ENCODE data around the gene GPC5. TPM values are rescaled to one million over a fixed set of nuclear protein-coding genes. Genes with fewer than 3 reads are reported as not detected.

Gene GPC5
- total RNA-seq, 1 experiment from 2014 or later, result 0.50 TPM

DNA sequence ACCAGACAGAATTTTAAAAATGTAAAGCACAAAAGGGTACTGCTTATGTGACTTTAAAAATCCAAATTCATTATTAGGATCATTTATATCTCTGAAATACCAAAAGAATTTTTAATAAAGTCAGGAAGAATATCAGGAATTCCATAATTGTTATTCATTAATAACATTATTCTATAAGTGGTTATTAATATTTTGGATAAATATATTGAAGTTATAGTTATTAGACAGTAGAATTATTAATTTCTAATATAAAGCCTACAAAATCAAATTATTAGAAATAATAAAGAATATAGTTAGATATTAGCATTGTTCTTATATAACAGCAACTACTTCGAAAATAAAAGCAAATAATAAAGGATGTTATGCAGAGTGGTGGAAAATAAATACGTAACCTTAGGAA, 105.8 kb downstream of the GPC5 start:
- in situ Hi-C loops (cut with HindIII; ENCODE audit: low pct_unique_long_range_greater_than_20kb, low sequenced_read_pairs), result no loop called here
- DNase-seq (ENCODE audit: low read depth, low spot score), result no peak

DNA sequence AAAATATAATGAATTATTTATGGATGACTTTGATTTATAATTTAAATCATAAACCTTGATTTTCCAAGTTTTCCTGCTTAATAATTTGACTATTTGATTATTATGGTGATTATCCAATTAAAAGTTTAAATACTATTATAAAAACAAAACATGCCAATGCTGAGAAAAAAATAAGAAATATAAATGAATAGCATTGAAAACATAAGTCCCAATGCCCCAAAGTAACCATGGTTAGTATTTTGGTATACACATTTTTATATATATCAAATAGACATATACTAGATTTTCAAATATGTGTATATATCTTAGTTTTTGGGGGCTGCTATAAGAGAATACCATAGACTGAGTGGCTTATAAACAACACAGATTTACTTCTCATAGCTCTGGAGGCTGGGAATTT, 108.3 kb downstream of the GPC5 start:
- in situ Hi-C loops (cut with HindIII; ENCODE audit: low pct_unique_long_range_greater_than_20kb, low sequenced_read_pairs), result no loop called here
- no peak for DNase-seq (ENCODE audit: low read depth, low spot score)

DNA sequence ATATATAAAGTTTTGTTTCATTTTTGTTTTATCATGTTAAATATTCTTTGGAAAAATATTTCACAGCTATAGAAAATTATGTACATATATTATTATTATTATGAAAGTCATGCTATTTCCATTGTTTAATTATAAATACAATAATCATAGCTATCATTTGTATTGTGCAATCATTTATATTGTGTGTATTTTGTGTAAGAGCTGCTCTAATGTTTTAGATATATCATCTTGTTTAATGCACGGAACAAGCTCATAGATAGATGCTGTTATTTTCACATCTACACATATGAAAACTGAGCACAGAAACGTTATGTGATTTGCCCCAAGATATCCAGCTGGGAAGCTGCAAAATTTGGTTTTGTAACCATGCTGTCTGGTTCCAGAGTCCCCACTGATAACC, 111.6 kb downstream of the GPC5 start:
- in situ Hi-C loops (cut with HindIII; ENCODE audit: low pct_unique_long_range_greater_than_20kb, low sequenced_read_pairs), result no loop called here
- no peak for DNase-seq (ENCODE audit: low read depth, low spot score)

DNA sequence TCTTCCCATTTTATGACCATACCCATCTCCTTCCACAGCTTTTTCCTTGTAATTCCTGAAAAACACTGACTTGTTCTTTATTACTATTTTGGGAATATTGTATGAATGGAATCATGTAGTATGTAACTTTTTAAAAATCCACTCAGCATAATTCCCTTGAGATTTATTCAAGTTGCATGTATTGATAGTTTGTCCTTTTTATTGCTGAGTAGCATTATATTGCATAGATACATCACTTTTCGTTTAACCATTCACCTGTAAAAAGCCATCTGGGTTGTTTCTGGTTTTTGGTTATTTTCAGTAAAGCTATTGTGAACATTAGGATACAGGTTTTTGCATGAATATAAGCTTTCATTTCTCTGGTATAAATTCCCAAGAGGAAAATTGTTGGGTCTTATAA, 115.4 kb downstream of the GPC5 start:
- in situ Hi-C loops (cut with HindIII; ENCODE audit: low pct_unique_long_range_greater_than_20kb, low sequenced_read_pairs), result no loop called here
- DNase-seq (ENCODE audit: low read depth, low spot score), result no peak

DNA sequence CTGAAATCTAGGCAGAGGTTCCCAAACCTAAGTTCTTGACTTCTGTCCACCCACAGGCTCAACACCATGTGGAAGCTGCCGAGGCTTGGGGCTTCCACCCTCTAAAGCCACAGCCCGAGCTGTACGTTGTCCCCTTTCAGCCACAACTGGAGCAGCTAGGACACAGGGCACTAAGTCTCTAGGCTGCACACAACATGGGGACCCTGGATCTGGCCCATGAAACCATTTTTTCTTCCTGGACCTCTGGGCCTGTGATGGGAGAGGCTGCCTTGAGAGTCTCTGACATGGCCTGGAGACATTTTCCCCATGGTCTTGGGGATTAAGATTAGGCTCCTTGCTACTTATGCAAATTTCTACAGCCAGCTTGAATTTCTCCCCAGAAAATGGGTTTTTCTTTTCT, 118.4 kb downstream of the GPC5 start:
- in situ Hi-C loops (cut with HindIII; ENCODE audit: low pct_unique_long_range_greater_than_20kb, low sequenced_read_pairs), result no loop called here
- DNase-seq (ENCODE audit: low read depth, low spot score), result no peak

DNA sequence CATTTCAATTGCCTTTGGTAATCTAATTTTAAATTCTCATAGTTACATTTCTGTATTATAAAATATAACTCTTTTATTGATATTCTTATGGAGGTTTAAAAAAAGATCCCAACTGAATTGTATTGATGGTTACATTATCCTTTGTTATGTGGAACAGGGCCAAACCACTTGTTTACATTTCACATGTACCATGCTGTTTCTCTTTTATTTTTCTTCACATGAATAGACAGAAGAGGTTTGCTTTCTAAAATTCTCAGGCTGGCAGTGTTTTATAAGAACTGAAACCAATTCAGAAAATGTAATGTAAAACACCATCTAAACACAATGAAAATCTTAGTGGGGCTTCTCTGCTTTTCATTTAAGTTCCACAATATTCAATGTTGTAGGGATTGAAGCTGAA, 122.5 kb downstream of the GPC5 start:
- DNase-seq (ENCODE audit: low read depth, low spot score), result no peak
- in situ Hi-C loops (cut with HindIII; ENCODE audit: low pct_unique_long_range_greater_than_20kb, low sequenced_read_pairs), result no loop called here

DNA sequence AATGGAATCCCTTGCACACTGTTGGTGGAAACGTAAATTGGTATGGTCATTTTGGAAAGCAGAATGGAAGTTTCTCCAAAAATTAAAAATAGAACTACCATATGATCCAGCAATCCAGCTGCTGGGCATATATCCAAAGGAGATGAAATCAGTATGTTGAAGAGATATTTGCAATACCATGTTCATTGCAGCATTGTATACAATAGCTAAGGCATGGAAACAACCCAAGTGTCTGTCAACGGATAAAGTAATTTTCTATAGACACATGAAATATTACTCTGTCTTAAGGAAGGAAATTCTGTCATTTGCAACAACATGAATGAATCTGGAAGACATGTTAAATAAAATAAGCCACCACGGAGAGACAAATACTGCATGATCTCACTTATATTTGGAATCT, 124.7 kb downstream of the GPC5 start:
- in situ Hi-C loops (cut with HindIII; ENCODE audit: low pct_unique_long_range_greater_than_20kb, low sequenced_read_pairs), result no loop called here
- DNase-seq (ENCODE audit: low read depth, low spot score), result no peak

DNA sequence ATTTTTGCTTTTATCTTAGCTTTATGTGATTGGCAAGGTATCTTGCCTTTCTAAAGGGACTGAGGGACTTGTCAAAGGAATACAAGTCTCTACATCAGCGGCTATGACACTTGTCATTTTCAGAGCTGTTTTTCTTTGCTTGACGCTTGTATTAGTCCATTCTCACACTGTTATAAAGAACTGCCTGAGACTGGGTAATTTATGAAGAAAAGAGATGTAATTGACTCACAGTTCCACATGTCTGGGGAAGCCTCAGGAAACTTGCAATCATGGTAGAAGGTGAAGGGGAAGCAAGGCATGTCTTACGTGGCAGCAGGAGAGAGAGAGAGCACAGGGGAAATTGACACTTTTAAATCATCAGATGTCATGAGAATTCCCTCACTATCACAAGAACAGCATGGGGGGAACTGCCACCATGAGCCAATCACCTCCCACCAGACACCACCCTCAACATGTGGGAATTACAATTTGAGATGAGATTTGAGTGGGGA, 128.2 kb downstream of the GPC5 start:
- DNase-seq (ENCODE audit: low read depth, low spot score), result no peak
- in situ Hi-C loops (cut with HindIII; ENCODE audit: low pct_unique_long_range_greater_than_20kb, low sequenced_read_pairs), result no loop called here

DNA sequence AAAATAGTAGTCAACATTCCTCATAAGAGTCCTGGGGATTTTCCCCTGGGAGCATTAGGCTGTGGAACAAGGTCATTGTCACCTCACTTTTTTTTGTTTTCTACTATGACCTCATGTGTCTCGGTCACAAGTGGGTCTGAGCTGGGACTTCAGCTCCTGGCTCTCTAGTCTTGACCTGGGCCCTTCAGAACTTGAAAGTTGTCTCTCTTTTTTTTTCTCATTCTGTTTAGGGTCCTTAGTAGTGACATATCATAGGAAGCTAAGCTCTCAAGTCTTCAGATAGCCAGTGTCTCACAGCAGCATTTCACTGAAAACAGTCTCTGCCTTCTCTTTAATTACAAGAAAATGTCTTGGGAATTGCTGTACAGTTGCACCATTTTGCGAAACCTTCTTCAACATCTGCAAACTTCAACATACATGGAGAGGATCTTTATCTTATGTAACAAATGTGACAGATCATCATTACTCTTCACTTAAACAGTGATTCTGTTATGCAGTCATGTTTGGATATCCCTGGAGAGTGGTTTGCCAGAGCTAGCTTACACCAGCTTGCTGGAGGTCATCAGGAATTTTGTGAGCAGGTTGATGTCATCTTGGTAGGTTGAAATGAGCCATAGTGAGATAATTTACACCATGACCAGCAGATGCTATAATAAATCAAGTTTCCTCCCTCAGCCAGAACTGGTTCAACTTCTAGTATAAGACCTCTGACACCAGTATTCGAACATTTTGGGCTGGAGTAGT, 131.5 kb downstream of the GPC5 start:
- DNase-seq (ENCODE audit: low read depth, low spot score), result no peak
- in situ Hi-C loops (cut with HindIII; ENCODE audit: low pct_unique_long_range_greater_than_20kb, low sequenced_read_pairs), result no loop called here

DNA sequence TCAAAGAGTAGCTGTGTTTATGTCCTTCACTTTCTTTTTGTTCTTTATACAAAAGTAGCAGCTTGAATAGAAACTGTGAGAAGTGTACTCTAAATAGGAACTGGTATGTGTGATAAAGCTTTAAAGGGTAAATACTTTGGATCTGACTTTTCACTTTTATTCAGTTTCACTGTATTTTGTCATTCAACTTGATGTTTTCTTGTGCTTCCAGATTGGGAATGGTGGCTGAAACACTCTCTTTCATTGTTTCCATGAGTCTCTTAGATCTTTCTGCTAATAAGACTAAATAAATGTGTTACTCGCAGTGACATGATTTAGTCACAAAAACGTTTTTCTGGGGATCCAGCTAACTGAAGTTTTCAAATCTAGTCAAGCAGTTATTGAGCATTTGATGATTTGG, 133.2 kb downstream of the GPC5 start:
- in situ Hi-C loops (cut with HindIII; ENCODE audit: low pct_unique_long_range_greater_than_20kb, low sequenced_read_pairs), result no loop called here
- no peak for DNase-seq (ENCODE audit: low read depth, low spot score)

DNA sequence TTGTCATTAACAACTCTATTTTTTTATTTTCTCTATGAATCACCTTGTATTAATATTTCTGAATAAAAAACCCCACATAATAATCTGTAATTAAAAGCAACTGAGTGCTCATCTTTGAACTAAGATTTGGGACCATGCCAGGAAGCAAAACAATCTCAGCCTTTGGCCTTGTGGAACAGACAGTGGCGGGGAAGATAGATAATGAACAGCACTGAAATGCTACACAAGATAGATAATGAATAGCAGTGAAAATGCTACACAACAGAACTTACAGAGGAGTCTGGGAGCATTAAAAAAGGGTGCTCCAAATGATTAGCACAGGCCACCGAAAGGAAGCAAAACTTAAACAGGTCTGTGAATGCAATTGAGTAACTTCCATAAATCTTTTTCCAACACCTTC, 134.9 kb downstream of the GPC5 start:
- DNase-seq (ENCODE audit: low read depth, low spot score), result no peak
- in situ Hi-C loops (cut with HindIII; ENCODE audit: low pct_unique_long_range_greater_than_20kb, low sequenced_read_pairs), result no loop called here

DNA sequence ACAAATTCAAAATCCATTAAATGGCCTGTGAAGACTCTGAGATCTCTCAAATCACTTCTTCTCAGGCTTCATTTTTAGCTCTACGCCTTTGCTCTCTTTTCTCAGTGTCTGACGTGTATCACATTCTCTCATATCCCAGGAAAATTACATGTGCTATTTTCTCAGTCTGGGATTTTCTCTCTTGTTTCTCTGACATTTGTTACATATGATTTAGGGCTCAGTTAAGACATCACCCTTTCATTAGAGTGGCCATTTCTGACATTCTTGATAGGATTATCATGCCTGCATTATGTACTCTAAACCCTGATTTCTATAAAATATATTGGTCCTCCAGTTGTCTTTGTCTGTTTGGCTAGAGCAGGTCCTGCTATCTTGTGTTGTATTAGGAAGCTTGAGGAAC, 136.6 kb downstream of the GPC5 start:
- in situ Hi-C loops (cut with HindIII; ENCODE audit: low pct_unique_long_range_greater_than_20kb, low sequenced_read_pairs), result no loop called here
- no peak for DNase-seq (ENCODE audit: low read depth, low spot score)

DNA sequence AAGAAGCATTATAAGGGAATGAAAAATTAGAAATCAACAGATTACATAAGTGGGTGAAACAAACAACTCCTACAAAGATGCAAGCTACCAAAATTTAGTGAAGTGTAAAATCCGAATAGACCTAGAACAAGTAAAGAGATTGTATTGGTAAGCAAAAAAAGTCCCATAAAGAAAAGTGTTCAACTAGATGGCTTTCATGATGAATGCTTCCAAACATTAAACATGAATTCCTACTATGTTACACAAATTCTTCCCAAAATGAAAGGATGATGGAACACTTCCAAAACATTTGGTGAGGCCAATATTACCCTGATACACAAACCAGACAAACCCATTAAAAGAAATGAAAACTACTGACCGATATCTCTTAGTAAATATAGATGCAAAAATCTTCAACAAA, 139.0 kb downstream of the GPC5 start:
- no peak for DNase-seq (ENCODE audit: low read depth, low spot score)
- in situ Hi-C loops (cut with HindIII; ENCODE audit: low pct_unique_long_range_greater_than_20kb, low sequenced_read_pairs), result no loop called here

DNA sequence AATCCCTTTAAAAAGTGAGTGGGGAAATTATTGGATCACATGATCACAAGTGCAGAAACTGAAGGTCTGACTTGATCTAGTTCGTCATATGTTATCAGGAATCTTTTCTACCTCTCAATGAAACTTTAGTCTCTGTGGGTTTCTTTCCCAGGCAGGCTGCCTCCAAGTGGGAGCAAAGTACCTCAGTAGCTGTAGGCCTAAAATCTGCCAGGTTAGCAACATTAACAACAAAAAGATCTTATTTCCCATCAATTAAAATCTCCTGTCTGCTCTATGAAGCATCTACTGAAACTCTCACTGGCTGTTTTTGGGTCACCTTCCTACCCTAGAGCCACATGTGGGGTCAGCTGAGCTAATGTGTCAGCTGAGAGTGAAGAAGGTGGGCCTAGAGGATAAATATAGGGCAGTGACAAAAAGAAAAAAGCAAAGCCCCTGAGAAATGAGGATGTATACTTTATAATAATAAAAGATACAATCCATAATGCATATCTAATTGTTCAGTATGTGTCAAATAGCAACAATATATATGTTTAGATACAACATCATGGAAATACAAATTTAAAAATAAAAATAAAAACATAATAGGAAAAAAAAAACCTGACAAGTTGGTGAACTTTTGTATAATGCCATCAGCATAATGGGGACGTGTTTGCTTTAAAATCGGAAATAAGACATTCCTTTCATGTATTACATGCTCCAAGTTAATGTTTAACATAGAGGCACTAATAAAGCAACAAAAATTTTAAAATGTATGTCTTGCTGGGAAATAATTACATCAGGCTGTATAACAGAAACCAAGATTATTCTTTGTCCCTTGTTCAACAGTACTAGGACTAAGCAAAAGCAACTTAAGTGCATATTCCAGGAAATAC, 141.1 kb downstream of the GPC5 start:
- in situ Hi-C loops (cut with HindIII; ENCODE audit: low pct_unique_long_range_greater_than_20kb, low sequenced_read_pairs), result no loop called here
- DNase-seq (ENCODE audit: low read depth, low spot score), result no peak

DNA sequence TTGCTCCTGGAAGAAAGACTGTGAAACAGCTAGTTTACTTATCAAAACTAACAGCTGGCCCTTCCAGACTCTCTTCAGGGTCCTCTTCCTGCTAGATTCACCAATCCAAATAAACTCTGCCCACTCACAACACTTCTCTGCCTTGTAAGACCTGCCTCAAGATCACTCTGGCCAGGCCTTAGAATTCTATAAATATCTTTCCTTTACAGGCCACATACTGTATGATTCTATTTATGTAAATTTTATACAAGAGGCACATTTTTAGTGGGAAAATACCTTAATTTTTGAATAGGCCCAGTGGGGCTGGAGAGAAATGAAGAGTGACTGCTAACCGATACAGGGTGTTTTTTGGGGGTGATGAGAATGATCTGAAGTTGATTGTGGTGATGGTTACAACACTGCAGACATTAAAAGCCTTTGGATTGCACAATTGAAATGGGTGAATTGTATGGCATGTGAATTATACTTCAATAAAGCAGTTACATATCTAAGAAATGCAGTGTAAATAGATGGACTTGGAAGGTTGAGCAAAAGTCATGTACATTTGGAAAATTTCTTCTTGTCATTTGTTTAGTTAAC, 141.8 kb downstream of the GPC5 start:
- in situ Hi-C loops (cut with HindIII; ENCODE audit: low pct_unique_long_range_greater_than_20kb, low sequenced_read_pairs), result no loop called here
- DNase-seq (ENCODE audit: low read depth, low spot score), result no peak

DNA sequence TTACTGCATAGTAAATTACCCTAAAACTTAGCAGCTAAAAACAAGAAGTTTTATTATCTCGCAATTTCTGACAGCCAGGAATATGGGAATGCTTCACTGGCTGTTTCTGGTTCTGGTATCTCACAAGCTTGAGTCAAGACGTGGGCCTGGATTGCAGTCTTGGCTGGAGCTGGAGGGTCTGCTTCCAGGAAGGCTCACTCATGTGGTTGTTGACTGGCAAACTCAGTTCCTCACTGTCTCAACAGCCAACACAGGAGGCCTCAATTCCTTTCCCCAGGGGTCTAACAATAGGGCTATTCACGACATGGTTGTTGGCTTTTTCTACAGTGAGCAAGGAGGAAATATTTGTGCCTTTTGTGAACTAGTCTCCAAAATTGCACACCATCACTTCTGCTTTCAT, 146.3 kb downstream of the GPC5 start:
- peak; percentile 95 for DNase-seq (ENCODE audit: low read depth, low spot score)
- in situ Hi-C loops (cut with HindIII; ENCODE audit: low pct_unique_long_range_greater_than_20kb, low sequenced_read_pairs), result no loop called here

DNA sequence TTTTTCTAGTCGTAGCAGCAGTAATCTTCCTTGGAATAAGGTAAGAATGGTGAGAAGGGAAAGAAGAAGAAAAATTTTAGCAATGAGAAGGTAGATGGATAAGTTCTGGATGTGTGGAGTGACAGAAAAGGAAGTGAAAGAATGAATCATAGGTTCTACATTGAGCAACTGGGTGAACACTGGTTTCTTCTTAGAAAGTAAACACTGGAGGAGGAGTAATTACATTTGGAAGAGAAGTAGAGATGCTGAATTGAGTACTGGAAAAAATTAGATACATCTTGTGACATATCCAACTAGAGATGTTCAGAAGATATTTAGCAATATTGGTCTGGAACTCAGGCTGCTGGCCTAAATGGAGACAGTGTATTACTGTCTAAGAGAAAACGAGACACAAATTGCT, 148.5 kb downstream of the GPC5 start:
- DNase-seq (ENCODE audit: low read depth, low spot score), result peak; percentile 11
- in situ Hi-C loops (cut with HindIII; ENCODE audit: low pct_unique_long_range_greater_than_20kb, low sequenced_read_pairs), result no loop called here

DNA sequence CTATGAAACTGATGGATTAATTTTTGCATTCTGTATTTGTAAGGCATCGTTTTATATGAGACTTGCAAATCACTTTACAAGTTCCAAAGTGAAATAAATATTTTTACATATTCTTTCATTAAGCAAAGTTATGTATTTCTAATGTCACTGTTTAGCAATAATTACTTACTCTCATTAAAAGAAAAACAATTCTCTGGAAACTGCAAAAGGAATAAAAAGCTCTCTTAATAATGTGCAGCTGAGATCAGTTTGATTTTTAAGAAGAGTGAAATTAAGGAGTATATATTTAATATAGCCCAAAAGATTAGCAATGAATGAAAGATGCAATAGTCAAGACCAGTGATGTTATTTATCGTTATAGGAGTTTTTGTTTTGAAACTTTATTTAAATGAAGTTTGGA, 155.2 kb downstream of the GPC5 start:
- in situ Hi-C loops (cut with HindIII; ENCODE audit: low pct_unique_long_range_greater_than_20kb, low sequenced_read_pairs), result no loop called here
- DNase-seq (ENCODE audit: low read depth, low spot score), result no peak

DNA sequence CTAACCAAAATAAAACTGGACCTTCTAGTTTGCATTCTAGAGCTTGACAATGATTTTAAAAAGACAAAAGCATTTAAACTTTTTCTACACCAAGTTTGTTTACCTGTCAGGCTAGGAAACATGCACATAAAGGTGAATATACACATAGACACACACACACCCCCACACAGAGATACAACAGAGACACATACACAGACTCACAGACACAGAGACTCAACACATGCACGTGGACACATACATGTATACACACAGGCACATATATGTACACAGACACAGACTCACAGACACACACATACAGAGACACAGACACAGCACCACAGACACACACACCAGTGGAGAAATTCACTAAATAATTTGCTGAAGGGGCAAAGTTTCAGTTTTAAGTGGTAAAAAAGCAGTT, 155.7 kb downstream of the GPC5 start:
- DNase-seq (ENCODE audit: low read depth, low spot score), result no peak
- in situ Hi-C loops (cut with HindIII; ENCODE audit: low pct_unique_long_range_greater_than_20kb, low sequenced_read_pairs), result no loop called here

Measured in SK-MEL-5 (cell line).